ENCODE measurements around the gene USP32. TPM values are rescaled to one million over a fixed set of nuclear protein-coding genes. Genes with fewer than 3 reads are reported as not detected.
"Not testable (repeated sequence)": the region's sequence is repeated elsewhere in the genome, so short reads cannot be mapped to it uniquely, and the experiment has no call there.

USP32 gene
- total and polyA plus RNA-seq, 2 of the 8 experiments (the other 6 are each of a cell fraction or from before 2014, with no cell fraction given): 29.6 to 112 TPM

- H3K4me2 ChIP-seq (ENCODE audit: insufficient read depth in 1 of 2, low read depth in 2 of 2, low read length in 2 of 2); H3K4me1 ChIP-seq (replicated peaks in 1 of 4; ENCODE audit: control insufficient read depth in 3 of 4, insufficient read depth in 4 of 4, low read length in 3 of 4); H2BK5ac ChIP-seq (ENCODE audit: low read depth, low read length); FAIRE-seq; H4K8ac ChIP-seq (ENCODE audit: extremely low read depth, insufficient read depth, low read length); H4K5ac ChIP-seq (ENCODE audit: insufficient read length, low read depth, low read length); H3K4ac ChIP-seq (replicated peaks; ENCODE audit: insufficient read length, low read depth, low read length); H2BK120ac ChIP-seq (replicated peaks; ENCODE audit: low read depth, low read length); H2BK12ac ChIP-seq (ENCODE audit: low read depth, low read length); H2BK20ac ChIP-seq (ENCODE audit: low read length); H3K9me3 ChIP-seq (ENCODE audit: insufficient read depth in 2 of 2, low read depth in 1 of 2, low read length in 1 of 2); H3K23me2 ChIP-seq (ENCODE audit: low read depth, low read length); H3K27ac ChIP-seq (ENCODE audit: low read depth, low read length); H2AFZ ChIP-seq (ENCODE audit: low read length); H3K14ac ChIP-seq (ENCODE audit: insufficient read length); H3K56ac ChIP-seq (replicated peaks; ENCODE audit: insufficient read length, low read depth, low read length); DNase-seq (ENCODE audit: low read depth in 1 of 2, low spot score in 2 of 2); POLR2A ChIA-PET (ENCODE audit: partially characterized antibody); H3K4me3 ChIP-seq (ENCODE audit: extremely low read depth in 1 of 4, insufficient read depth in 2 of 4, low read depth in 3 of 4, low read length in 4 of 4); H4K91ac ChIP-seq (replicated peaks; ENCODE audit: insufficient read length, low read length); H3K23ac ChIP-seq (ENCODE audit: insufficient read length); H3K36me3 ChIP-seq (ENCODE audit: control insufficient read depth in 2 of 4, insufficient read depth in 4 of 4, low read length in 3 of 4); H4K20me1 ChIP-seq (replicated peaks in 1 of 2; ENCODE audit: control insufficient read depth in 1 of 2, insufficient read depth in 2 of 2, low read length in 2 of 2); H2AK5ac ChIP-seq (ENCODE audit: low read depth, low read length); H3K9ac ChIP-seq (replicated peaks in 1 of 4; ENCODE audit: extremely low read depth in 1 of 4, low read depth in 3 of 4, low read length in 3 of 4); H2BK15ac ChIP-seq (ENCODE audit: low read length); H3K79me1 ChIP-seq (ENCODE audit: low read depth, low read length); H3K18ac ChIP-seq (ENCODE audit: extremely low read depth, low read length); H3K79me2 ChIP-seq (ENCODE audit: control insufficient read depth in 1 of 2, insufficient read depth in 2 of 2, low read length in 2 of 2): not testable (repeated sequence)
- peaks cover 0 to 11% (median 9%) of the 10 kb centered on the region in 4 experiments; a peak in 4 of 7 replicates for H3K27me3 ChIP-seq (replicated peaks in 1 of 4; ENCODE audit: control insufficient read depth in 3 of 4, extremely low read depth in 1 of 4, insufficient read depth in 3 of 4, low read length in 3 of 4)
- CTCF ChIA-PET (ENCODE audit: partially characterized antibody): interaction anchor here (0.7 to 1.2 kb wide), 3 partner anchors 15 to 82 kb away, joined by 3 read pairs; no protein-coding TSS in a partner anchor
- 92% methylated on average over 7 of the region's 7 CpGs; no CpG with 5 or more reads in 1 of the 2 experiments for WGBS, 2 experiments (ENCODE audit: extremely low coverage in 1 of 2, insufficient coverage in 1 of 2, insufficient read length in 1 of 2, insufficient replicate concordance in 2 of 2, low coverage in 1 of 2, low lambda C conversion rate in 2 of 2, missing lambda C conversion rate in 1 of 2)
Measured at GRCh38 chr17:60419875-60420274, 27.9 kb upstream of the USP32 start.

GRCh38 chr17:60419003-60419402 is 27.1 kb upstream of the USP32 start:
- H3K79me2 ChIP-seq (ENCODE audit: control insufficient read depth in 1 of 2, insufficient read depth in 2 of 2, low read length in 2 of 2); H2BK20ac ChIP-seq (ENCODE audit: low read length); FAIRE-seq; H3K9ac ChIP-seq (replicated peaks in 1 of 4; ENCODE audit: extremely low read depth in 1 of 4, low read depth in 3 of 4, low read length in 3 of 4); H3K27ac ChIP-seq (ENCODE audit: low read depth, low read length); H3K4me2 ChIP-seq (ENCODE audit: insufficient read depth in 1 of 2, low read depth in 2 of 2, low read length in 2 of 2); H3K79me1 ChIP-seq (ENCODE audit: low read depth, low read length); H3K56ac ChIP-seq (replicated peaks; ENCODE audit: insufficient read length, low read depth, low read length); H3K23ac ChIP-seq (ENCODE audit: insufficient read length); DNase-seq (ENCODE audit: low read depth in 1 of 2, low spot score in 2 of 2); H3K23me2 ChIP-seq (ENCODE audit: low read depth, low read length); H3K18ac ChIP-seq (ENCODE audit: extremely low read depth, low read length); H3K9me3 ChIP-seq (ENCODE audit: insufficient read depth in 2 of 2, low read depth in 1 of 2, low read length in 1 of 2); H3K4me1 ChIP-seq (replicated peaks in 1 of 4; ENCODE audit: control insufficient read depth in 3 of 4, insufficient read depth in 4 of 4, low read length in 3 of 4); H3K36me3 ChIP-seq (ENCODE audit: control insufficient read depth in 2 of 4, insufficient read depth in 4 of 4, low read length in 3 of 4); H4K8ac ChIP-seq (ENCODE audit: extremely low read depth, insufficient read depth, low read length); H3K4ac ChIP-seq (replicated peaks; ENCODE audit: insufficient read length, low read depth, low read length); H2BK120ac ChIP-seq (replicated peaks; ENCODE audit: low read depth, low read length); H4K20me1 ChIP-seq (replicated peaks in 1 of 2; ENCODE audit: control insufficient read depth in 1 of 2, insufficient read depth in 2 of 2, low read length in 2 of 2); H3K14ac ChIP-seq (ENCODE audit: insufficient read length); H2BK15ac ChIP-seq (ENCODE audit: low read length); H2BK12ac ChIP-seq (ENCODE audit: low read depth, low read length); H4K91ac ChIP-seq (replicated peaks; ENCODE audit: insufficient read length, low read length); H4K5ac ChIP-seq (ENCODE audit: insufficient read length, low read depth, low read length); H3K4me3 ChIP-seq (ENCODE audit: extremely low read depth in 1 of 4, insufficient read depth in 2 of 4, low read depth in 3 of 4, low read length in 4 of 4); H2AFZ ChIP-seq (ENCODE audit: low read length); H2BK5ac ChIP-seq (ENCODE audit: low read depth, low read length); POLR2A ChIA-PET (ENCODE audit: partially characterized antibody); H2AK5ac ChIP-seq (ENCODE audit: low read depth, low read length): not testable (repeated sequence)
- WGBS, 2 experiments (ENCODE audit: extremely low coverage in 1 of 2, insufficient coverage in 1 of 2, insufficient read length in 1 of 2, insufficient replicate concordance in 2 of 2, low coverage in 1 of 2, low lambda C conversion rate in 2 of 2, missing lambda C conversion rate in 1 of 2): 90% methylated on average over 4 of the region's 4 CpGs; no CpG with 5 or more reads in 1 of the 2 experiments
- CTCF ChIA-PET (ENCODE audit: partially characterized antibody): interaction anchor here (0.7 to 1.2 kb wide), 6 partner anchors 8 to 188 kb away, joined by 3 to 6 read pairs (median 3); no protein-coding TSS in a partner anchor
- H3K27me3 ChIP-seq (replicated peaks in 1 of 4; ENCODE audit: control insufficient read depth in 3 of 4, extremely low read depth in 1 of 4, insufficient read depth in 3 of 4, low read length in 3 of 4): peaks cover 0 to 11% (median 9%) of the 10 kb centered on the region in 4 experiments; a peak in 4 of 7 replicates
